ENCODE results near the gene NEK1.

DNA sequence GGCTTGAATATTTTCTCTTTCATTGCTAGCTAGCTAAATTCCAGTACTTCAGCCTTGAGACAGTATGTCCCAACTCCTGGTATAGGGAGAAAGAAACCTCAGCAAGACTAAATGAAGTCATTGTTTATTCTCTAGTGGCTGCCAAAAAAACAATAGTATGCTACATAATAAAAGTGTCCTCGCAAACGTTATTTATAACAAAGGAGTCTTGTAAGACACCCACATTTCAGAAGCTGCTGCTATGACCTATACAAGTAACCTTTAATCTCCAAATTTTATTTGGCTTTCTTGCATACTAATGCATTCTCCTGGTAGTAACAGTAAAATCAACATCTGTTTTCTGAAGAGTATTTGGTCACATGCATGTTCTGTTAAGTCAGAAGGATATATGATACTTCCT lies 28.8 kb downstream of the NEK1 start:
- no peak for TF ChIP-seq POLR2A (IDR thresholded peaks at IDR 0.05)
- TF ChIP-seq, protein P1, sequence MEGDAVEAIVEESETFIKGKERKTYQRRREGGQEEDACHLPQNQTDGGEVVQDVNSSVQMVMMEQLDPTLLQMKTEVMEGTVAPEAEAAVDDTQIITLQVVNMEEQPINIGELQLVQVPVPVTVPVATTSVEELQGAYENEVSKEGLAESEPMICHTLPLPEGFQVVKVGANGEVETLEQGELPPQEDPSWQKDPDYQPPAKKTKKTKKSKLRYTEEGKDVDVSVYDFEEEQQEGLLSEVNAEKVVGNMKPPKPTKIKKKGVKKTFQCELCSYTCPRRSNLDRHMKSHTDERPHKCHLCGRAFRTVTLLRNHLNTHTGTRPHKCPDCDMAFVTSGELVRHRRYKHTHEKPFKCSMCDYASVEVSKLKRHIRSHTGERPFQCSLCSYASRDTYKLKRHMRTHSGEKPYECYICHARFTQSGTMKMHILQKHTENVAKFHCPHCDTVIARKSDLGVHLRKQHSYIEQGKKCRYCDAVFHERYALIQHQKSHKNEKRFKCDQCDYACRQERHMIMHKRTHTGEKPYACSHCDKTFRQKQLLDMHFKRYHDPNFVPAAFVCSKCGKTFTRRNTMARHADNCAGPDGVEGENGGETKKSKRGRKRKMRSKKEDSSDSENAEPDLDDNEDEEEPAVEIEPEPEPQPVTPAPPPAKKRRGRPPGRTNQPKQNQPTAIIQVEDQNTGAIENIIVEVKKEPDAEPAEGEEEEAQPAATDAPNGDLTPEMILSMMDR (IDR thresholded peaks at IDR 0.05), result no peak

Data from uterus (tissue), 2 donors.